ENCODE data around the gene MAPRE2.
A peak's percentile ranks its signal among the peaks of the same experiment; 100 is the strongest.

MAPRE2 gene

GRCh38 chr18:35002120-35002519, 39.1 kb upstream of the MAPRE2 start:
- H3K4me3 ChIP-seq (ENCODE audit: low read depth, low read length), result no peak overlapping the region
- no peak for TF ChIP-seq CTCF (IDR thresholded peaks at IDR 0.05; ENCODE audit: borderline replicate concordance, insufficient read depth, low read depth, low read length)

GRCh38 chr18:35005963-35006577, 35.1 kb upstream of the MAPRE2 start:
- H3K4me3 ChIP-seq (ENCODE audit: low read depth, low read length), result no peak overlapping the region

GRCh38 chr18:35010156-35010555, 31.1 kb upstream of the MAPRE2 start:
- H3K4me3 ChIP-seq (ENCODE audit: low read depth, low read length), result no peak overlapping the region
- TF ChIP-seq CTCF (IDR thresholded peaks at IDR 0.05; ENCODE audit: borderline replicate concordance, insufficient read depth, low read depth, low read length), result no peak

More at GRCh38 chr18:35005963-35006577, 35.1 kb upstream of the MAPRE2 start:
- peak; percentile 29; the same call in 1 of the 2 replicates for TF ChIP-seq CTCF (IDR thresholded peaks at IDR 0.05; ENCODE audit: borderline replicate concordance, insufficient read depth, low read depth, low read length)

- no peak overlapping the region for H3K4me3 ChIP-seq (ENCODE audit: low read depth, low read length)
- no peak for TF ChIP-seq CTCF (IDR thresholded peaks at IDR 0.05; ENCODE audit: borderline replicate concordance, insufficient read depth, low read depth, low read length)
Observed at GRCh38 chr18:35010993-35011392, 30.2 kb upstream of the MAPRE2 start.

- no peak for TF ChIP-seq CTCF (IDR thresholded peaks at IDR 0.05; ENCODE audit: borderline replicate concordance, insufficient read depth, low read depth, low read length)
- no peak overlapping the region for H3K4me3 ChIP-seq (ENCODE audit: low read depth, low read length)
Observed at GRCh38 chr18:35019933-35020332, 21.3 kb upstream of the MAPRE2 start.

GRCh38 chr18:35022426-35023001, 18.7 kb upstream of the MAPRE2 start:
- H3K4me3 ChIP-seq (ENCODE audit: low read depth, low read length), result no peak overlapping the region
- no peak for TF ChIP-seq CTCF (IDR thresholded peaks at IDR 0.05; ENCODE audit: borderline replicate concordance, insufficient read depth, low read depth, low read length)

- H3K4me3 ChIP-seq (ENCODE audit: low read depth, low read length), result no peak overlapping the region
- no peak for TF ChIP-seq CTCF (IDR thresholded peaks at IDR 0.05; ENCODE audit: borderline replicate concordance, insufficient read depth, low read depth, low read length)
Observed at GRCh38 chr18:35024196-35024595, 17.0 kb upstream of the MAPRE2 start.

Measured in GM12875 (cell line).